ENCODE data around the gene CBARP.
"Not testable (repeated sequence)": the region's sequence is repeated elsewhere in the genome, so short reads cannot be mapped to it uniquely, and the experiment has no call there.

Gene CBARP

DNA sequence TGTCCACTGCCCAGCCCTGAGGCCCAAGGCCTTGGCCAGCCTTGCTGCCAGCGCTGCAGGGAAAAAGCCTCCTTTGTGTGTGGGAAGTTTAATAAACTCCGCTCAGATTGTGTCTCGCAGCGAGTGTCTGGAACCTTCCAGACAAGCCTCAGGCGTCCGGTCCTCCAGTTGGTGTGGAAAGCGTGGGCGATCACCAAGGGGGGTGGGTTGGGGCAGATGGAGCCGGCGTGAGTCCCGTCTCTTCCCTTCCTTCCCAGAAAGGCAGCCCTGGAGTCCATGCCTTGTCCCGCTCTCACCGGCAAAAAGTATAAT lies 27.6 kb downstream of the CBARP start:
- Histone ChIP-seq H3K27ac (no peak overlapping the region), H3K27me3 (replicated peaks) (no peaks in the 10 kb centered on the region), H3K4me3 (ENCODE audit: low read depth, low read length) (no peak overlapping the region), H3K36me3 (replicated peaks) (peaks cover 7% of the 10 kb centered on the region)
- TF ChIP-seq, protein P1, sequence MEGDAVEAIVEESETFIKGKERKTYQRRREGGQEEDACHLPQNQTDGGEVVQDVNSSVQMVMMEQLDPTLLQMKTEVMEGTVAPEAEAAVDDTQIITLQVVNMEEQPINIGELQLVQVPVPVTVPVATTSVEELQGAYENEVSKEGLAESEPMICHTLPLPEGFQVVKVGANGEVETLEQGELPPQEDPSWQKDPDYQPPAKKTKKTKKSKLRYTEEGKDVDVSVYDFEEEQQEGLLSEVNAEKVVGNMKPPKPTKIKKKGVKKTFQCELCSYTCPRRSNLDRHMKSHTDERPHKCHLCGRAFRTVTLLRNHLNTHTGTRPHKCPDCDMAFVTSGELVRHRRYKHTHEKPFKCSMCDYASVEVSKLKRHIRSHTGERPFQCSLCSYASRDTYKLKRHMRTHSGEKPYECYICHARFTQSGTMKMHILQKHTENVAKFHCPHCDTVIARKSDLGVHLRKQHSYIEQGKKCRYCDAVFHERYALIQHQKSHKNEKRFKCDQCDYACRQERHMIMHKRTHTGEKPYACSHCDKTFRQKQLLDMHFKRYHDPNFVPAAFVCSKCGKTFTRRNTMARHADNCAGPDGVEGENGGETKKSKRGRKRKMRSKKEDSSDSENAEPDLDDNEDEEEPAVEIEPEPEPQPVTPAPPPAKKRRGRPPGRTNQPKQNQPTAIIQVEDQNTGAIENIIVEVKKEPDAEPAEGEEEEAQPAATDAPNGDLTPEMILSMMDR (IDR thresholded peaks at IDR 0.05; ENCODE audit: low read depth, low read length, missing control alignments): no peak
- DNase-seq: no peak
- in situ Hi-C loops (cut with HindIII; ENCODE audit: low pct_ligation_motif_present, low sequenced_read_pairs): no loop called here

DNA sequence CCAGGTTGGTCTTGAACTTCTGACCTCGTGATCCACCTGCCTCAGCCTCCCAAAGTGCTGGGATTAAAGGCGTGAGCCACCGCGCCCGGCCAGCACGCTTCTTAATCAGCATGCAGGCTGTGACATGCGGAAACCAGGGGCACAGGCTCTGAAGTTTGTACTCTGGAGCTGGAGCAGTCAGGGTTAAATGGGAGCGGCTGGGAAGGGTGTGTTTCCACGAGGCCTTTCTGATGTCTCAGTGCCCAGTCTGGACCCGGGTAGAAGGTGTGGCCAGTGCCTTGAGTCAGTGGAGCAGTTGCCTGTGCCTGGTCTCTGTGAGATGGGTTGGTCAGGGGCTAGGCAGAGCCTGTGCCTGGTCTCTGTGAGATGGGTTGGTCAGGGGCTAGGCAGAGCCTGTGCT lies 29.0 kb downstream of the CBARP start:
- H3K4me3 ChIP-seq (ENCODE audit: low read depth, low read length); in situ Hi-C loops (cut with HindIII; ENCODE audit: low pct_ligation_motif_present, low sequenced_read_pairs); H3K27me3 ChIP-seq (replicated peaks); DNase-seq; H3K36me3 ChIP-seq (replicated peaks); H3K27ac ChIP-seq: not testable (repeated sequence)

DNA sequence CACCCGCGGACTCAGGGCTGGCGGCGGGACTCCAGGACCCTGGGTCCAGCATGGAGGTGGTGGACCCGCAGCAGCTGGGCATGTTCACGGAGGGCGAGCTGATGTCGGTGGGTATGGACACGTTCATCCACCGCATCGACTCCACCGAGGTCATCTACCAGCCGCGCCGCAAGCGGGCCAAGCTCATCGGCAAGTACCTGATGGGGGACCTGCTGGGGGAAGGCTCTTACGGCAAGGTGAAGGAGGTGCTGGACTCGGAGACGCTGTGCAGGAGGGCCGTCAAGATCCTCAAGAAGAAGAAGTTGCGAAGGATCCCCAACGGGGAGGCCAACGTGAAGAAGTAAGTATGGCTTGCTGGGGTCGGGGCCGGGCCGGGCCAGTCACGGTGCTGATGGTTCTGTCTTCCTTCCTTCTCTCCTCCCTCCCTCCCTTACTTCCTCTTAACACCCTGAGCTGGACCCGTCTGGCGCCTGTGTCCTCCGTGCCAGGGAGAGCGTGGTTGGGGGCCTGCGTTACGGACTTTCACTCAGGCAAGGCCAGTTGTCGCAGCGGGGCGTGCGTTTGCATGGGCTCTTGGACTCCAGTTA lies 30.8 kb downstream of the CBARP start:
- no peak for DNase-seq
- TF ChIP-seq, protein P1 (IDR thresholded peaks at IDR 0.05; ENCODE audit: low read depth, low read length, missing control alignments): no peak
- Histone ChIP-seq H3K4me3 (ENCODE audit: low read depth, low read length) (peak overlapping the region; percentile 70), H3K36me3 (replicated peaks) (peaks cover 3% of the 10 kb centered on the region), H3K27me3 (replicated peaks) (no peaks in the 10 kb centered on the region), H3K27ac (peak overlapping the region; percentile 18)
- in situ Hi-C loops (cut with HindIII; ENCODE audit: low pct_ligation_motif_present, low sequenced_read_pairs): no loop called here

DNA sequence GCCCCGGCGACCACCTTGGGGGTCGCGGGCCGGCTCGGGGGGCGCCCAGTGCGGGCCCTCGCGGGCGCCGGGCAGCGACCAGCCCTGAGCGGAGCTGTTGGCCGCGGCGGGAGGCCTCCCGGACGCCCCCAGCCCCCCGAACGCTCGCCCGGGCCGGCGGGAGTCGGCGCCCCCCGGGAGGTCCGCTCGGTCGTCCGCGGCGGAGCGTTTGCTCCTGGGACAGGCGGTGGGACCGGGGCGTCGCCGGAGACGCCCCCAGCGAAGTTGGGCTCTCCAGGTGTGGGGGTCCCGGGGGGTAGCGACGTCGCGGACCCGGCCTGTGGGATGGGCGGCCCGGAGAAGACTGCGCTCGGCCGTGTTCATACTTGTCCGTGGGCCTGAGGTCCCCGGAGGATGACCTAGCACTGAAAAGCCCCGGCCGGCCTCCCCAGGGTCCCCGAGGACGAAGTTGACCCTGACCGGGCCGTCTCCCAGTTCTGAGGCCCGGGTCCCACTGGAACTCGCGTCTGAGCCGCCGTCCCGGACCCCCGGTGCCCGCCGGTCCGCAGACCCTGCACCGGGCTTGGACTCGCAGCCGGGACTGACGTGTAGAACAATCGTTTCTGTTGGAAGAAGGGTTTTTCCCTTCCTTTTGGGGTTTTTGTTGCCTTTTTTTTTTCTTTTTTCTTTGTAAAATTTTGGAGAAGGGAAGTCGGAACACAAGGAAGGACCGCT lies 31.5 kb downstream of the CBARP start:
- in situ Hi-C loops (cut with HindIII; ENCODE audit: low pct_ligation_motif_present, low sequenced_read_pairs): no loop called here

DNA sequence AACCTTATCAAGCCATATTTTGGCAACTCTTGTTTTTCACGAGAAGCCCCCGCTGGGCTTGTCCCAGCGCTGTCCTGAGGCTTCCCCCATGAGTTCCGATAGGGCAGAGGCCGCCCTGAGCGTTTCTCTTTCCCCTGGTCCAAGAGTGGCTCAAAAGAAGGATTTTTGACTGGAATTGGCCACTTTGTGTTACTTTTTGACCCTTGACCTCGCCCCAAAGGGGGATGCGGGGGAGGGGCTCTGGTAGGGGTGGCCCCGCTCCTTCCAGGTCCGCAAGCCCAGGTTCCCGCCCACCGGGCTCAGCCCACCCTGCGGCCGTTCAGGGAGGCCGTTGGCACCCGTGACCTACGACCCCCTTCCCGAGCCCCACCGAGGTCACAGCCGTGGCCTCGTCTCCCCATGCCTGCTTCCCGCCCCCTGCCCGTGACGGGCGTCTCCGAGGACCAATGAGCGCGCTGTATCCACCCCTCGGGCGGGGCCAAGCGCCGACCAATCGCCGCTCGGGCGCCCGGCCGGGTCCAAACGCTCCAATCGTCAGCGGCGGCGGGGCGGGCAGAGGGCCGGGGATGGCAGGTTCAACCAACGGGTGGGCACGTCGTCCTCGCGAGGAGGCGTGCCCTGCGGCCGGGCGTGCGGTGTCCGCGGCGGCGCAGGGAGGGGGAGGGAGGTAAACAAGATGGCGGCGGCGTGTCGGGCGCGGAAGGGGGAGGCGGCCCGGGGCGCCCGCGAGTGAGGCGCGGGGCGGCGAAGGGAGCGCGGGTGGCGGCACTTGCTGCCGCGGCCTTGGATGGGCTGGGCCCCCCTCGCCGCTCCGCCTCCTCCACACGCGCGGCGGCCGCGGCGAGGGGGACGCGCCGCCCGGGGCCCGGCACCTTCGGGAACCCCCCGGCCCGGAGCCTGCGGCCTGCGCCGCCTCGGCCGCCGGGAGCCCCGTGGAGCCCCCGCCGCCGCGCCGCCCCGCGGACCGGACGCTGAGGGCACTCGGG lies 32.4 kb downstream of the CBARP start, which contains the start of gene STK11:
Gene STK11 (plus strand): TSS at position 665 of the 986 bp plus-strand sequence. CDS start 1,136 bp downstream, outside the sequence.
- in situ Hi-C loops (cut with HindIII; ENCODE audit: low pct_ligation_motif_present, low sequenced_read_pairs): no loop called here

More for the DNA sequence above, 31.5 kb downstream of the CBARP start:
- no peaks in the 10 kb centered on the region for H3K27me3 ChIP-seq (replicated peaks)
- TF ChIP-seq, protein P1 (IDR thresholded peaks at IDR 0.05; ENCODE audit: low read depth, low read length, missing control alignments): no peak
- DNase-seq: no peak
- peak overlapping the region; percentile 28 for H3K27ac ChIP-seq
- peaks cover 3% of the 10 kb centered on the region for H3K36me3 ChIP-seq (replicated peaks)
- H3K4me3 ChIP-seq (ENCODE audit: low read depth, low read length): peak overlapping the region; percentile 70

DNA sequence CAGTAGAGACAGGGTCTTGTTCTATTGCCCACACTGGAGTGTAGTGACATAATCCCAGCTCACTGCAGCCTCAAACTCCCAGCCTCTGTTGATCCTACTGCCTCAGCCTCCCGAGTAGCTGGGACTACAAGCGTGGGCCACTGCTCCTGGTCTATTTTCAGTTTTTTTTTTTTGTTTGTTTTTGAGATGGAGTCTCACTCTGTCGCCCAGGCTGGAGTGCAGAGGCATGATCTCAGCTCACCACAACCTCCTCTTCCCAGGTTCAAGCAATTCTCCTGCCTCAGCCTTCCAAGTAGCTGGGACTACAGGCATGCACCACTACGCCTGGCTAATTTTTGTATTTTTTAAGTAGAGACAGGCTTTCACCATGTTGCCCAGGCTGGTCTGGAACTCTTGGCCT lies 37.2 kb downstream of the CBARP start:
- H3K27ac ChIP-seq; H3K27me3 ChIP-seq (replicated peaks); in situ Hi-C loops (cut with HindIII; ENCODE audit: low pct_ligation_motif_present, low sequenced_read_pairs); H3K36me3 ChIP-seq (replicated peaks); DNase-seq; H3K4me3 ChIP-seq (ENCODE audit: low read depth, low read length): not testable (repeated sequence)

More for the DNA sequence above, 32.4 kb downstream of the CBARP start, which contains the start of gene STK11:
- Histone ChIP-seq H3K27ac (peak within 1 kb of the TSS; percentile 28), H3K27me3 (replicated peaks) (no peaks in the 10 kb centered on the region), H3K36me3 (replicated peaks) (peaks cover 3% of the 10 kb centered on the region), H3K4me3 (ENCODE audit: low read depth, low read length) (peak within 1 kb of the TSS; percentile 70)
- TF ChIP-seq, protein P1 (IDR thresholded peaks at IDR 0.05; ENCODE audit: low read depth, low read length, missing control alignments): no peak
- peak; percentile 96 for DNase-seq
